Nucleus accumbens (tissue), 56 donors: ENCODE measurements around the gene IFIT5.
"Not testable (repeated sequence)": the region's sequence is repeated elsewhere in the genome, so short reads cannot be mapped to it uniquely, and the experiment has no call there.

Experiments
- DNase-seq, 56 donors: peaks; one replicate each; lab custom pipeline; 2025; lab: John Stamatoyannopoulos, UW

IFIT5 gene

GRCh38 chr10:89391907-89392756 is 22.2 kb upstream of the IFIT5 start, which contains the start of gene IFIT1:
IFIT1 (plus strand) TSS chr10:89392623; CDS start chr10:89392713, 90 bp downstream.
- peak in 45 of 56 donors; percentile 8 to 85 (median 48) for DNase-seq

GRCh38 chr10:89392974-89393373 is 21.4 kb upstream of the IFIT5 start:
- peak in 14 of 56 donors; percentile 7 to 39 (median 19) for DNase-seq

GRCh38 chr10:89393898-89394297 is 20.5 kb upstream of the IFIT5 start:
- no peak for DNase-seq

- no peak for DNase-seq
These were observed 19.2 kb upstream of the IFIT5 start for GRCh38 chr10:89395141-89395540.

- DNase-seq, result no peak
These were observed 16.2 kb upstream of the IFIT5 start for GRCh38 chr10:89398003-89398749.

GRCh38 chr10:89399956-89400355 is 14.4 kb upstream of the IFIT5 start:
- DNase-seq, result no peak

- DNase-seq, result no peak
These were observed 11.3 kb upstream of the IFIT5 start for GRCh38 chr10:89403043-89403442.

GRCh38 chr10:89404104-89405047 is 10.0 kb upstream of the IFIT5 start:
- no peak for DNase-seq

- not testable (repeated sequence) for DNase-seq
These were observed 8.2 kb upstream of the IFIT5 start for GRCh38 chr10:89406178-89406577.

- DNase-seq, result not testable (repeated sequence)
These were observed 6.6 kb upstream of the IFIT5 start for GRCh38 chr10:89407792-89408191.

- not testable (repeated sequence) for DNase-seq
These were observed 5.1 kb upstream of the IFIT5 start for GRCh38 chr10:89409282-89409681.

- DNase-seq, result not testable (repeated sequence)
These were observed 3.8 kb upstream of the IFIT5 start for GRCh38 chr10:89410551-89410950.

- DNase-seq, result not testable (repeated sequence)
These were observed 3.2 kb upstream of the IFIT5 start for GRCh38 chr10:89411135-89411534.

GRCh38 chr10:89412276-89412675 is 2.1 kb upstream of the IFIT5 start:
- not testable (repeated sequence) for DNase-seq

- DNase-seq, result no peak
These were observed 913 bp upstream of the IFIT5 start for GRCh38 chr10:89413398-89413912.

- DNase-seq, result peak in 43 of 56 donors; percentile 41 to 91 (median 68)
These were observed 782 bp downstream of the IFIT5 start for GRCh38 chr10:89414879-89415821.

GRCh38 chr10:89416465-89416864 is 2.1 kb downstream of the IFIT5 start:
- no peak for DNase-seq

- no peak for DNase-seq
These were observed 5.2 kb downstream of the IFIT5 start for GRCh38 chr10:89419548-89419947.

- DNase-seq, result no peak
These were observed 6.7 kb downstream of the IFIT5 start for GRCh38 chr10:89421018-89421476.
